Heart left ventricle (tissue), 16 donors: ENCODE data around the gene NCKIPSD. TPM values are rescaled to one million over a fixed set of nuclear protein-coding genes. Genes with fewer than 3 reads are reported as not detected.
A peak's percentile ranks its signal among the peaks of the same experiment; 100 is the strongest.

ENCODE experiments used
- ATAC-seq, 4 donors: fragments of 200-7000 bp; cut with Tn5 transposase; one replicate each; pipeline ENCODE4 v1.9.1; 2020 to 2022; ENCODE audit warnings: moderate library complexity in 4 of 4, mild to moderate bottlenecking in 3 of 4, moderate number of reproducible peaks in 1 of 4
- DNase-seq, 5 donors: peaks; one replicate each; pipeline ENCODE4 v3.0.0-alpha.2; 2020
- H3K27ac ChIP-seq, 12 donors: fragments of 200-600 bp; sonication (generic) in 4 of 12; one replicate each; pipeline versions ENCODE4 v1.5.0 to v1.8.0; 2016 to 2022; ENCODE audit warnings: mild to moderate bottlenecking in 2 of 12
- H3K27me3 ChIP-seq, 9 donors: fragments of 200-600 bp; sonication (generic) in 2 of 9; one replicate each; pipeline versions ENCODE4 v1.5.1 to v1.8.0; 2016 to 2022; ENCODE audit warnings: mild to moderate bottlenecking in 3 of 9
- H3K36me3 ChIP-seq, 9 donors: fragments of 200-600 bp; sonication (generic) in 2 of 9; one replicate each; pipeline versions ENCODE4 v1.5.0 to v1.8.0; 2018 to 2022; ENCODE audit warnings: mild to moderate bottlenecking in 2 of 9
- H3K4me1 ChIP-seq, 12 donors: fragments of 200-600 bp; sonication (generic) in 4 of 12; one replicate each; pipeline versions ENCODE4 v1.5.0 to v1.8.0; 2016 to 2022; ENCODE audit warnings: mild to moderate bottlenecking in 3 of 12
- H3K4me3 ChIP-seq, 12 donors: fragments of 200-600 bp; sonication (generic) in 4 of 12; one replicate each; pipeline versions ENCODE4 v1.5.0 to v1.8.0; 2017 to 2022; ENCODE audit warnings: mild to moderate bottlenecking in 9 of 12, moderate library complexity in 4 of 12
- H3K9me3 ChIP-seq, 12 donors: fragments of 200-600 bp; sonication (generic) in 4 of 12; one replicate each; pipeline versions ENCODE4 v1.5.0 to v1.8.0; 2016 to 2022; ENCODE audit warnings: mild to moderate bottlenecking in 1 of 12
- POLR2A ChIP-seq, 2 donors: fragments of 450-650 bp; IDR thresholded peaks; one replicate each; pipeline ENCODE4 v1.6.1; 2017; ENCODE audit warnings: antibody characterized with exemption in 2 of 2, mild to moderate bottlenecking in 2 of 2, moderate library complexity in 2 of 2
- WGBS, 4 donors: extraction: QIAGEN DNeasy Blood & Tissue Kit in 2 of 4; methylation state at CpG; one replicate each; pipeline versions ENCODE4 v1.1.5 to v1.1.7; 2013 to 2018; 5-methylcytosine and 5-hydroxymethylcytosine counted together
- intact Hi-C, 10 donors: fragments of 100-400 bp; cut with DNase I; formaldehyde crosslinking; loops; one replicate each; pipeline versions ENCODE4 v1.11.1 to v1.14.2; 2022
- polyA plus RNA-seq, 2 donors: library from polyadenylated mRNA; stranded (reverse); fragments of 200-250 nt; gene quantifications; one replicate each; pipeline ENCODE4 v1.2.3, GENCODE V29; 2013
- total RNA-seq, 9 donors: library from RNA; depleted of rRNA in 2 of 9; stranded (reverse); fragments of >200 nt in 2 of 9; fragmentation: NEBNext Ultra II Directional in 3 of 9; extraction: Animal tissue kit (Norgen Biotek cat#: 25700) in 3 of 9; gene quantifications; one replicate each; pipeline versions ENCODE4 v1.1.0 to v1.2.4, GENCODE V29; 2016 to 2023
- TF ChIP-seq, protein P1 (sequence below), 12 donors: fragments of 200-600 bp; sonication (generic) in 4 of 12; IDR thresholded peaks; one replicate each; pipeline versions ENCODE4 v1.5.0 to v1.8.0; 2018 to 2022; ENCODE audit warnings: antibody characterized with exemption in 12 of 12, mild to moderate bottlenecking in 5 of 12
- donor health status: ischemic (EF 13 %, LVEDD 7.1; RV severe dilation, severe dysfunction).
- donor health status: healthy with polysubstance abuse.
- donor health status: DM: no; HTN: yes; CAD: no.
- donor health status: DM: no; HTN: no; CAD: no.
- donor health status: ischemic (EF 25% LVEDD 6.9; RV normal size, moderate dysfunction).
- donor health status: ischemic (EF 25% LVEDD 5.7; RV mildly dilated, moderate dysfunction).
- donor health status: healthy.
- donor health status: DM: yes; HTN: yes; CAD: no.
- donor health status: ischemic (EF 35%, LVEDD 5.7; RV mildly dilated, moderate dysfunction).
- donor health status: nonischemic (EF 11% LVEDD 7.7; RV severe dilation, severe dysfunction).
- donor health status: DM: yes; HTN: yes; CAD: no.
- donor health status: PGD.
- donor health status: ischemic (EF 29% LVEDD 5.4; RV normal size, mild dysfunction).
- donor health status: nonischemic (EF 23%, LVEDD 6.1; RV moderate dilation, normal function).

NCKIPSD gene
- total and polyA plus RNA-seq, 11 donors = 9.8 to 47.6 (median 14.7) TPM

DNA sequence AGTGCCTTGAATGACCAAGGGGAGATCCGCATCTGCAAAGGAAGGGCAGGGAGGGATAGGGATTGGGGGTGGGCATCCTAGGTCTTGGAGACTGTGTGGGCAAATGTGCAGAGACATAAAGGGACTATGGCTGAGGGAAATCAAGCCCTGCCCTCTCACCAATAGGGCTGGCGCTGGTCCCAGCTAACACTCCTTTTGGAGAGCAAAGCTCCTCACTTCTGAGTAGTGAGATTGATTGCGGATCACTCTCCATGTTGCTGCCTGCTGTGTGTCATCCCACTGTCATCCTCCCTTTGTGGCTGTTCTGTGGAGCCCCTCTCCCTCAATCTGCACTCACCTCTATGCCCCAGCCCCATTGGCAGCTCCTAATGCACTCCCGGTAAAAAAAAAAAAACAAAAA, 20.8 kb downstream of the NCKIPSD start:
- no peak overlapping the region for H3K27ac ChIP-seq
- intact Hi-C loops = no loop called here

DNA sequence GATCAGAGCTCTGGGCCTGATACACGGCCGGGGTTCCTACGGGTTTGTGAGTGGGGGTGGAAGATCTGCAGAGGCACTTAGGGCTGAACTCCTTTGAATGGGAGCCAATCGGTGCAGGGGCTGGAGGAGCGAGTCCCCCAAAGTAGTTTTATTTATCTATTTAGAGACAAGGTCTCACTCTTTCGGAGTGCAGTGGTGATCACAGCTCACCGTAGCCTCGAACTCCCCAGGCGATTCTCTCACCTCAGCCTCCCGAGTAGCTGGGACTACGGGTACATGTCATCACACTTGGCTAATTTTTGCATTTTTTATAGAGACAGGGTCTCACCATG, 21.4 kb downstream of the NCKIPSD start:
- H3K36me3 ChIP-seq = peaks cover 0 to 6% (median 0%) of the 10 kb centered on the region in 9 donors
- H3K27me3 ChIP-seq = peaks cover 0 to 33% (median 6%) of the 10 kb centered on the region in 9 donors
- H3K27ac ChIP-seq = peak overlapping the region in 4 of 12 donors; percentile 70 to 89 (median 84)
- peaks cover 0 to 33% (median 14%) of the 10 kb centered on the region in 12 donors for H3K4me1 ChIP-seq
- 60 to 76% (median 63%) methylated on average over 9 to 11 of the region's 11 CpGs for WGBS, 4 donors
- H3K4me3 ChIP-seq = peak overlapping the region in 9 of 12 donors; percentile 53 to 69 (median 61)
- intact Hi-C loops = no loop called here
- ATAC-seq (no peak), DNase-seq (no peak)
- no peaks in the 10 kb centered on the region for H3K9me3 ChIP-seq
- TF ChIP-seq, protein P1, sequence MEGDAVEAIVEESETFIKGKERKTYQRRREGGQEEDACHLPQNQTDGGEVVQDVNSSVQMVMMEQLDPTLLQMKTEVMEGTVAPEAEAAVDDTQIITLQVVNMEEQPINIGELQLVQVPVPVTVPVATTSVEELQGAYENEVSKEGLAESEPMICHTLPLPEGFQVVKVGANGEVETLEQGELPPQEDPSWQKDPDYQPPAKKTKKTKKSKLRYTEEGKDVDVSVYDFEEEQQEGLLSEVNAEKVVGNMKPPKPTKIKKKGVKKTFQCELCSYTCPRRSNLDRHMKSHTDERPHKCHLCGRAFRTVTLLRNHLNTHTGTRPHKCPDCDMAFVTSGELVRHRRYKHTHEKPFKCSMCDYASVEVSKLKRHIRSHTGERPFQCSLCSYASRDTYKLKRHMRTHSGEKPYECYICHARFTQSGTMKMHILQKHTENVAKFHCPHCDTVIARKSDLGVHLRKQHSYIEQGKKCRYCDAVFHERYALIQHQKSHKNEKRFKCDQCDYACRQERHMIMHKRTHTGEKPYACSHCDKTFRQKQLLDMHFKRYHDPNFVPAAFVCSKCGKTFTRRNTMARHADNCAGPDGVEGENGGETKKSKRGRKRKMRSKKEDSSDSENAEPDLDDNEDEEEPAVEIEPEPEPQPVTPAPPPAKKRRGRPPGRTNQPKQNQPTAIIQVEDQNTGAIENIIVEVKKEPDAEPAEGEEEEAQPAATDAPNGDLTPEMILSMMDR (IDR thresholded peaks at IDR 0.05) = peak in 2 of 12 donors; percentile 17 to 25
- TF ChIP-seq POLR2A (IDR thresholded peaks at IDR 0.05) = no peak

More for the DNA sequence above, 20.8 kb downstream of the NCKIPSD start:
- Histone ChIP-seq H3K27me3 (peaks cover 0 to 33% (median 6%) of the 10 kb centered on the region in 9 donors), H3K36me3 (peaks cover 0 to 6% (median 0%) of the 10 kb centered on the region in 9 donors), H3K4me3 (no peak overlapping the region), H3K4me1 (peaks cover 0 to 33% (median 14%) of the 10 kb centered on the region in 12 donors), H3K9me3 (no peaks in the 10 kb centered on the region)
- no peak for DNase-seq
- no peak for ATAC-seq
- 84 to 90% (median 87%) methylated on average over 4 of the region's 4 CpGs for WGBS, 4 donors
- no peak for TF ChIP-seq POLR2A (IDR thresholded peaks at IDR 0.05)
- TF ChIP-seq, protein P1 (IDR thresholded peaks at IDR 0.05) = no peak

GRCh38 chr3:48663489-48664312, 22.0 kb downstream of the NCKIPSD start:
- Histone ChIP-seq H3K27ac (peak overlapping the region in 9 of 12 donors; percentile 42 to 89 (median 71)), H3K9me3 (no peaks in the 10 kb centered on the region), H3K27me3 (peaks cover 0 to 33% (median 6%) of the 10 kb centered on the region in 9 donors), H3K36me3 (peaks cover 0 to 6% (median 0%) of the 10 kb centered on the region in 9 donors), H3K4me3 (peak overlapping the region; percentile 20 to 69 (median 58)), H3K4me1 (peaks cover 0 to 33% (median 14%) of the 10 kb centered on the region in 12 donors)
- ATAC-seq (peak; percentile 86 to 93 (median 89)), DNase-seq (peak; percentile 90 to 92 (median 90))
- intact Hi-C loops = no loop called here
- TF ChIP-seq POLR2A (IDR thresholded peaks at IDR 0.05) = peak in 1 of 2 donors; percentile 32
- TF ChIP-seq, protein P1 (IDR thresholded peaks at IDR 0.05) = peak; percentile 28 to 79 (median 68)
- 1% methylated on average over 48 to 66 of the region's 66 CpGs for WGBS, 4 donors
